Cardiac septum (tissue), 1 donor: ENCODE results near the gene ABCA10. TPM values are rescaled to one million over a fixed set of nuclear protein-coding genes. Genes with fewer than 3 reads are reported as not detected.
"Not testable (repeated sequence)": the region's sequence is repeated elsewhere in the genome, so short reads cannot be mapped to it uniquely, and the experiment has no call there.

Experiments
- DNase-seq: peaks from one replicate; pipeline ENCODE4 v3.0.0-alpha.2; 2020; ENCODE audit warnings: low spot score
- intact Hi-C: fragments of 100-400 bp; cut with DNase I; formaldehyde crosslinking; loops from one replicate; pipeline ENCODE4 v1.14.0; 2022
- total RNA-seq: library from RNA; stranded (reverse); fragmentation: NEBNext Ultra II Directional; extraction: Animal tissue kit (Norgen Biotek cat#: 25700); gene quantifications from one replicate; pipeline ENCODE4 v1.2.1, GENCODE V29; 2021
- donor health status: DM: no; HTN: no; CAD: no.

Gene ABCA10
- total RNA-seq, 1 donor from 2014 or later, result 5.6 TPM

GRCh38 chr17:69175625-69176456, 52.8 kb downstream of the ABCA10 start:
- intact Hi-C loops, result no loop called here
- DNase-seq, result no peak

GRCh38 chr17:69175262-69175624, 53.4 kb downstream of the ABCA10 start:
- intact Hi-C loops, result no loop called here
- DNase-seq, result no peak

- no peak for DNase-seq
- intact Hi-C loops, result no loop called here
Observed at GRCh38 chr17:69173118-69173517, 55.5 kb downstream of the ABCA10 start.

GRCh38 chr17:69170377-69170776, 58.2 kb downstream of the ABCA10 start:
- intact Hi-C loops, result no loop called here
- no peak for DNase-seq

GRCh38 chr17:69168642-69169041, 60.0 kb downstream of the ABCA10 start:
- DNase-seq, intact Hi-C loops: not testable (repeated sequence)

- DNase-seq, result no peak
- intact Hi-C loops, result no loop called here
Observed at GRCh38 chr17:69166957-69167356, 61.7 kb downstream of the ABCA10 start.

GRCh38 chr17:69164206-69164605, 64.4 kb downstream of the ABCA10 start:
- no peak for DNase-seq
- intact Hi-C loops, result no loop called here

- DNase-seq, result no peak
- intact Hi-C loops, result no loop called here
Observed at GRCh38 chr17:69159418-69159817, 69.2 kb downstream of the ABCA10 start.

GRCh38 chr17:69154267-69154666, 74.4 kb downstream of the ABCA10 start:
- DNase-seq, result no peak
- intact Hi-C loops, result no loop called here

- DNase-seq, result no peak
- intact Hi-C loops, result no loop called here
Observed at GRCh38 chr17:69150333-69150732, 78.3 kb downstream of the ABCA10 start.

GRCh38 chr17:69147460-69147859, 81.2 kb downstream of the ABCA10 start:
- intact Hi-C loops, result loop anchor here (10.0 kb wide), 1 partner anchor 353 kb away; no protein-coding TSS in a partner anchor
- DNase-seq, result no peak

GRCh38 chr17:69144331-69145255, 84.0 kb downstream of the ABCA10 start:
- intact Hi-C loops, result loop anchor here (10.0 kb wide), 1 partner anchor 350 kb away; no protein-coding TSS in a partner anchor
- no peak for DNase-seq

- no peak for DNase-seq
- intact Hi-C loops, result loop anchor here (10.0 kb wide), 1 partner anchor 349 kb away; no protein-coding TSS in a partner anchor
Observed at GRCh38 chr17:69143683-69144231, 84.9 kb downstream of the ABCA10 start.

GRCh38 chr17:69143151-69143550, 85.5 kb downstream of the ABCA10 start:
- no peak for DNase-seq
- intact Hi-C loops, result loop anchor here (10.0 kb wide), 1 partner anchor 348 kb away; no protein-coding TSS in a partner anchor

- DNase-seq, result no peak
- intact Hi-C loops, result loop anchor here (10.0 kb wide), 1 partner anchor 347 kb away; no protein-coding TSS in a partner anchor
Observed at GRCh38 chr17:69142175-69142802, 86.3 kb downstream of the ABCA10 start.

- DNase-seq, result no peak
- intact Hi-C loops, result loop anchor here (10.0 kb wide), 1 partner anchor 347 kb away; no protein-coding TSS in a partner anchor
Observed at GRCh38 chr17:69141431-69142174, 87.0 kb downstream of the ABCA10 start, which contains the start of gene ABCA6. Gene ABCA6 (minus strand): TSS chr17:69141895. CDS start chr17:69140703, 1,192 bp downstream.

GRCh38 chr17:69134112-69134511, 94.5 kb downstream of the ABCA10 start:
- no peak for DNase-seq
- intact Hi-C loops, result no loop called here

- intact Hi-C loops, result no loop called here
- DNase-seq, result no peak
Observed at GRCh38 chr17:69130627-69131296, 97.9 kb downstream of the ABCA10 start.
